ENCODE results near the gene SLC2A9.

Gene SLC2A9

DNA sequence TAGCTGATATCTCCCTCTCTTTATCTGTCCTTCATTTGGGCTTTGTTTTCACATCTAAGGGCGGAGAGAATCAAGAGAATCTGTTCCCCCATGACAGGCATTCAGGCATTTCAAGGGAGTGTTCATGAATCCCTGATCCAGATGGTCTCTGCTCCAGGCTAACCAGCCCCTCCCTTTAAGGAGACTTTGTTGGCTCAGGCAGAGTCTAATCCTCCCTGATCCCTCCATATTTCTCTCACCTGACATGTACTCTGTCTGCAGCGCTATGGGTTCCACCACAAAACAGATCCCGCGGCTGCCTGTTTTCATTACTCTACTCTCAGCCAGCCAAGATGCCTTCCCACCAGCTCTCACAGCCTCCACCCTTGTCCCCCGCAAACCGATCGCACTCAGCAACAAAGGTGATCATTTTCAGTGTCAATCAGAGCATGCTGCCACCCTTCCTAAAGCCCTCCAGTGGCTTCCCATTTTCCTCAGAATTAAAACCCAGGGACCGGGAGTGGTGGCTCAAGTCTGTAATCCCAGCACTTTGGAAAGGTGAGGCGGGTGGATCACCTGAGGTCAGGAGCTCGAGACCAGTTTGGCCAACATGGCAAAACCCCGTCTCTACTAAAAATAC, 30.3 kb upstream of the SLC2A9 start:
- H3K4me3 Mint-ChIP-seq, result no peak overlapping the region
- peaks cover 10 to 15% of the 10 kb centered on the region in 2 donors for H3K36me3 Mint-ChIP-seq
- no peak for ATAC-seq (replicated peaks)
- peaks cover 5 to 19% of the 10 kb centered on the region in 2 donors for H3K27me3 Mint-ChIP-seq
- H3K4me1 Mint-ChIP-seq, result peaks cover 0 to 2% of the 10 kb centered on the region in 2 donors
- H3K9me3 Mint-ChIP-seq, result peaks cover 0 to 2% of the 10 kb centered on the region in 2 donors
- DNase-seq, result no peak
- no peak overlapping the region for H3K27ac Mint-ChIP-seq

DNA sequence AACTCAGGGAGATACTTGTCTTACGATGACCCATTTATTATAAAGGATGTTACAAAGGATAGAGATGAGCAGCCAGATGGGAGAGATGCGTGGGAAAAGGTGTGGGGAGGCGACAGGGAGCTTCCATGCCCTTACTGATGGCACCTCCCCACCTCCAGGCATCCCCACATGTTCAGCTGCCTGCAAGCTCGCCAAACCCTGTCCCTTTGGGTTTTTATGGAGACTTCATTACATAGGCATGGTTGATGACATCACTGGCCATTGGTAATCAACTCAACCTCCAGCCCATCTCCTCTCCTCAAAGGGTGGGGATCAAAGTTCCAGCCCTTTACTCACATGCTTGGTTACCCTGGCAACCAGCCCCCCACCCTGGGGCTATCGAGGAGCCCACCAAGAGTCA, 29.4 kb upstream of the SLC2A9 start:
- ATAC-seq (replicated peaks), result no peak

GRCh38 chr4:10050261-10050661, 29.0 kb upstream of the SLC2A9 start:
- Mint-ChIP-seq H3K4me3 (no peak overlapping the region), H3K36me3 (peaks cover 8 to 10% of the 10 kb centered on the region in 2 donors), H3K9me3 (peaks cover 0 to 2% of the 10 kb centered on the region in 2 donors), H3K27ac (no peak overlapping the region), H3K4me1 (peaks cover 0 to 1% of the 10 kb centered on the region in 2 donors), H3K27me3 (peaks cover 5 to 19% of the 10 kb centered on the region in 2 donors)
- no peak for ATAC-seq (replicated peaks)
- DNase-seq, result no peak

More for the DNA sequence above, 29.4 kb upstream of the SLC2A9 start:
- H3K27me3 Mint-ChIP-seq, result peaks cover 5 to 19% of the 10 kb centered on the region in 2 donors
- no peak overlapping the region for H3K27ac Mint-ChIP-seq
- no peak for DNase-seq
- H3K9me3 Mint-ChIP-seq, result peaks cover 0 to 2% of the 10 kb centered on the region in 2 donors
- H3K36me3 Mint-ChIP-seq, result peaks cover 10 to 11% of the 10 kb centered on the region in 2 donors
- no peak overlapping the region for H3K4me3 Mint-ChIP-seq
- H3K4me1 Mint-ChIP-seq, result peaks cover 0 to 2% of the 10 kb centered on the region in 2 donors

- H3K36me3 Mint-ChIP-seq, result peaks cover 8 to 10% of the 10 kb centered on the region in 2 donors
- H3K4me3 Mint-ChIP-seq, result no peak overlapping the region
- DNase-seq, result no peak
- peaks cover 5 to 19% of the 10 kb centered on the region in 2 donors for H3K27me3 Mint-ChIP-seq
- H3K27ac Mint-ChIP-seq, result no peak overlapping the region
- H3K9me3 Mint-ChIP-seq, result peaks cover 0 to 2% of the 10 kb centered on the region in 2 donors
- peaks cover 3 to 10% of the 10 kb centered on the region in 2 donors for H3K4me1 Mint-ChIP-seq
- no peak for ATAC-seq (replicated peaks)
Measured at GRCh38 chr4:10048941-10049697, 27.8 kb upstream of the SLC2A9 start.

GRCh38 chr4:10047967-10048366, 26.7 kb upstream of the SLC2A9 start:
- Mint-ChIP-seq H3K36me3 (peaks cover 8 to 10% of the 10 kb centered on the region in 2 donors), H3K4me1 (peaks cover 3 to 14% of the 10 kb centered on the region in 2 donors), H3K4me3 (no peak overlapping the region), H3K27me3 (peaks cover 5 to 19% of the 10 kb centered on the region in 2 donors), H3K9me3 (peaks cover under 1 to 2% of the 10 kb centered on the region in 2 donors), H3K27ac (no peak overlapping the region)
- DNase-seq (no peak), ATAC-seq (replicated peaks) (no peak)

GRCh38 chr4:10046471-10046870, 25.2 kb upstream of the SLC2A9 start:
- peaks cover 7 to 8% of the 10 kb centered on the region in 2 donors for H3K9me3 Mint-ChIP-seq
- H3K4me1 Mint-ChIP-seq, result peaks cover 3 to 14% of the 10 kb centered on the region in 2 donors
- no peak overlapping the region for H3K4me3 Mint-ChIP-seq
- ATAC-seq (replicated peaks), result no peak
- peaks cover 12 to 13% of the 10 kb centered on the region in 2 donors for H3K36me3 Mint-ChIP-seq
- H3K27ac Mint-ChIP-seq, result no peak overlapping the region
- DNase-seq, result no peak
- peaks cover 5 to 10% of the 10 kb centered on the region in 2 donors for H3K27me3 Mint-ChIP-seq

GRCh38 chr4:10045481-10045880, 24.2 kb upstream of the SLC2A9 start:
- ATAC-seq (replicated peaks), result no peak
- Mint-ChIP-seq H3K27ac (no peak overlapping the region), H3K4me1 (peaks cover 3 to 14% of the 10 kb centered on the region in 2 donors)

GRCh38 chr4:10041036-10041435, 19.7 kb upstream of the SLC2A9 start:
- ATAC-seq (replicated peaks), result no peak
- H3K4me3 Mint-ChIP-seq, result no peak overlapping the region
- peaks cover 3 to 14% of the 10 kb centered on the region in 2 donors for H3K4me1 Mint-ChIP-seq
- H3K27me3 Mint-ChIP-seq, result no peaks in the 10 kb centered on the region
- H3K27ac Mint-ChIP-seq, result no peak overlapping the region
- DNase-seq, result no peak
- peaks cover 7 to 17% of the 10 kb centered on the region in 2 donors for H3K36me3 Mint-ChIP-seq
- peaks cover 7 to 8% of the 10 kb centered on the region in 2 donors for H3K9me3 Mint-ChIP-seq

More at GRCh38 chr4:10045481-10045880, 24.2 kb upstream of the SLC2A9 start:
- H3K9me3 Mint-ChIP-seq, result peaks cover 7 to 8% of the 10 kb centered on the region in 2 donors
- no peak for DNase-seq
- H3K27me3 Mint-ChIP-seq, result peaks cover 5 to 10% of the 10 kb centered on the region in 2 donors
- no peak overlapping the region for H3K4me3 Mint-ChIP-seq
- peaks cover 10 to 13% of the 10 kb centered on the region in 2 donors for H3K36me3 Mint-ChIP-seq

- no peaks in the 10 kb centered on the region for H3K27me3 Mint-ChIP-seq
- no peak for DNase-seq
- H3K9me3 Mint-ChIP-seq, result peaks cover 7 to 8% of the 10 kb centered on the region in 2 donors
- H3K27ac Mint-ChIP-seq, result no peak overlapping the region
- peaks cover 7 to 17% of the 10 kb centered on the region in 2 donors for H3K36me3 Mint-ChIP-seq
- no peak overlapping the region for H3K4me3 Mint-ChIP-seq
- H3K4me1 Mint-ChIP-seq, result peaks cover 3 to 14% of the 10 kb centered on the region in 2 donors
- no peak for ATAC-seq (replicated peaks)
Measured at GRCh38 chr4:10040049-10040892, 19.0 kb upstream of the SLC2A9 start.

DNA sequence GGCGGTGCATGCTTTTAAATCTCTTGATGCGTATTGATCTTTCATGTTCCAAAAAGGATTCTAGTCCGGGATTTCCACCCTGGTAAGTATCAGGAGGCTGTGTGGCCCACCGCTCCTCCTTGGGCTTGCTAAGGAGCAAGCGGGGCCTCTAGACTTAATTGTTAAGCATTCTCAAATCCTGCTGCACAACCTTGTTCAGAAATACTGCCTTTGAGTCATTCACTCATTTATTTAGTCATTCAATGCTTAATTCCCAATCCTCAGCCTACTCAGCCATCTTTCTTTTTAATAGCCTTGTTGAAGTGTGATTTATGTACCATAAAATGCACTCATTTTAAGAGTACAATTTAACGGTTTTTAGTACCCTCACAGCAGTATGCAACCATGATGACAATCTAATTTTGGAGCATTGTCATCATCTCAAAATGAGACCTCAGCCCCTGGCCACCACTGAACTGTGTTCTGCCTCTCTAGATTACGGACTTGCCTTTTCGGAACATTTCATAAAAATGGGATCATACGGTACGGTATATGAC, 15.6 kb upstream of the SLC2A9 start:
- H3K27ac Mint-ChIP-seq, result no peak overlapping the region
- no peak for DNase-seq
- peaks cover 0 to 14% of the 10 kb centered on the region in 2 donors for H3K27me3 Mint-ChIP-seq
- no peaks in the 10 kb centered on the region for H3K9me3 Mint-ChIP-seq
- ATAC-seq (replicated peaks), result no peak
- H3K4me3 Mint-ChIP-seq, result no peak overlapping the region
- peaks cover 11 to 18% of the 10 kb centered on the region in 2 donors for H3K4me1 Mint-ChIP-seq
- peaks cover 0 to 9% of the 10 kb centered on the region in 2 donors for H3K36me3 Mint-ChIP-seq

DNA sequence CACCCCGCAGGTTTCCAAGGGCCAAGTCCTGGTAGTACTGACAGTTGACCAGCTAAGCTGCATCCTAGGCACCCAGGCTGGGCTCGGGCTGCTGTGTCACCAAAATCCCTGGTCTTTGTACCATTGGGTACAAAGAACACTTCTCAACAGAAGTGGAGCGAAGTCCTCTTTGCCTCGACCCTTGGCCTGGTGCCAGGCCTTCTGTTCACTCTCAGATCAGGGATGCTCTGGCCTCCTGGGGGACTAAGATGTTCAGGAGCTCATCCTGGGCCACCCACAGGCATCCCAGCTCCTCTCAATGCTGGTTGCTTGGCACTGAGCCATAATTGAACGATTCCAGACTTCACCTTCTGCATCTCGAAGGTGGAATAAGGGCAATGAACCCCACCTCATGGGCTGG, 13.8 kb upstream of the SLC2A9 start:
- ATAC-seq (replicated peaks), result no peak
- Mint-ChIP-seq H3K36me3 (peaks cover 0 to 8% of the 10 kb centered on the region in 2 donors), H3K4me1 (peaks cover 11 to 18% of the 10 kb centered on the region in 2 donors), H3K27me3 (peaks cover 0 to 15% of the 10 kb centered on the region in 2 donors), H3K27ac (no peak overlapping the region), H3K4me3 (no peak overlapping the region), H3K9me3 (no peaks in the 10 kb centered on the region)
- no peak for DNase-seq

DNA sequence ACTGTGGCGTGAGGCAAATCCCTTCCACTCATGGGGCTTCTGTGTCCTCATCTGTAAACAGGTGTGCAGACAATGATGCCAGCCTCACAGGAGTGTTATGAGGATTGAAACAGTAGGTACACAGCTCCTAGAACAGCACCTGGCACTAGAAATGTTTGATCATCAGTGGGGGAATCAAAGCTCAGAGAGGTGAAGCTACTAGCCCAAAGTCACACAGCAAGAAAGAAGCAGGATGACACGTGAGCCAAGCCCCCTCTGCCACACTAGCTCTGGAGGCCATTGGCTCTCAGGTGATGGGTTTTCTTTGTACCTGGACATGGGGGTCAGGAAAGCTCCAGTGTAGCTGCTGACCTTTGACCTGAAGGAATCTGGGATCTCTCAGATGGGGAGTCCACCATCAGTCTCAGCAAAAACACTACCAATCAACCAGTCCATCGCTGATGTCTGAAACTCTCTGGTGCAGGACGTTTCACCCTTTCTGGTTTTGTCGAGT, 13.4 kb upstream of the SLC2A9 start:
- peaks cover 11 to 18% of the 10 kb centered on the region in 2 donors for H3K4me1 Mint-ChIP-seq
- H3K27me3 Mint-ChIP-seq, result peaks cover 0 to 15% of the 10 kb centered on the region in 2 donors
- DNase-seq (no peak), ATAC-seq (replicated peaks) (no peak)
- H3K36me3 Mint-ChIP-seq, result peaks cover 0 to 4% of the 10 kb centered on the region in 2 donors
- H3K4me3 Mint-ChIP-seq, result no peak overlapping the region
- H3K9me3 Mint-ChIP-seq, result no peaks in the 10 kb centered on the region
- H3K27ac Mint-ChIP-seq, result no peak overlapping the region

DNA sequence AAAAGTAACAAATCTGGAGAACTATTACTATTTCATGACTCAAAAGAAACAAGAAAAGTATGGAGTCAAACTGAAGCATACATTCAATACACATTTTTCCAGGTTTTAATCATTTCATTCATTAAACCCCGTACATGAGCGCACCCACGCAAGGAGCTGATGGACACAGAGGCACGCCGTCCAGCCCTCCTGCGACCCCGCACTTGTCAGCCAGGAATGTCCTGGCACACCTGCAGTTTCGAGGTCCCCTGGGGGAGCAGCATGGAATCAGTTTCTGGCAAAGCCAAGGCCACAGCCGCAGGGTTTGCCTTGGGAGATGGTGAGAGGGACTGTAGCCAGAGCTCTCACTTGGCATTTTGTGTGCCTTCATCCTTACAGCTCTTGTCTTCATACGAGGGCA, 12.8 kb upstream of the SLC2A9 start:
- Mint-ChIP-seq H3K4me1 (peaks cover 11 to 18% of the 10 kb centered on the region in 2 donors), H3K27ac (no peak overlapping the region), H3K27me3 (peaks cover 0 to 15% of the 10 kb centered on the region in 2 donors), H3K9me3 (no peaks in the 10 kb centered on the region), H3K4me3 (no peak overlapping the region), H3K36me3 (no peaks in the 10 kb centered on the region)
- ATAC-seq (replicated peaks) (no peak), DNase-seq (no peak)
